Pulmonary artery endothelial cell (primary cell): ENCODE measurements around the gene CCNQ. TPM values are rescaled to one million over a fixed set of nuclear protein-coding genes. Genes with fewer than 3 reads are reported as not detected.

Experiments
- DNase-seq: peaks from one replicate; pipeline ENCODE4 v3.0.0-alpha.2; 2011; ENCODE audit warnings: low read depth, low spot score
- total RNA-seq: library from RNA; depleted of rRNA; stranded (reverse); fragments of >200 nt; gene quantifications from 2 replicates; pipeline ENCODE4 v1.2.3, GENCODE V29; 2014

Gene CCNQ
- total RNA-seq, 1 donor from 2014 or later, result 49.2 TPM

- DNase-seq, result no peak
Measured at GRCh38 chrX:153576239-153576870, 22.6 kb downstream of the CCNQ start.

GRCh38 chrX:153573984-153574383 is 25.0 kb downstream of the CCNQ start:
- no peak for DNase-seq

- no peak for DNase-seq
Measured at GRCh38 chrX:153572601-153573000, 26.3 kb downstream of the CCNQ start.

DNA sequence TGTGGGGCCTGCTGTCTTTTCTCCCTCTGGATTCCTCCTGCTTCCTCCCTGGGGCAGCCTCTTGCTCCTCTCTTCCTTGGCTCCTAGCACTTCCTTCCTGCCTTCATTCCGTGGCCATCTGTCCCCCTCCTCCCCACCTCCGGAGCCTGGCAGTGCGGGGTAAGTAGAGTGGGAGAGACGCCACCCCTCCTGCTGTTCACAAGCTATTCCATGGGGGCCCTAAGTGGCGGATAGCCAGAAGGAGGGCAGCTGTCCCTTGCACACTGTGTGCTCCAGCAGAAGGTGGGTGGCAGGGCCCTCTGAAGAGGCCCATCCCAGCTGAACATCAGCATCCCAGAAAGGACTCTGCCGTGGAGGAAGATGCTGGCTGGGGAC is 27.4 kb downstream of the CCNQ start:
- no peak for DNase-seq

DNA sequence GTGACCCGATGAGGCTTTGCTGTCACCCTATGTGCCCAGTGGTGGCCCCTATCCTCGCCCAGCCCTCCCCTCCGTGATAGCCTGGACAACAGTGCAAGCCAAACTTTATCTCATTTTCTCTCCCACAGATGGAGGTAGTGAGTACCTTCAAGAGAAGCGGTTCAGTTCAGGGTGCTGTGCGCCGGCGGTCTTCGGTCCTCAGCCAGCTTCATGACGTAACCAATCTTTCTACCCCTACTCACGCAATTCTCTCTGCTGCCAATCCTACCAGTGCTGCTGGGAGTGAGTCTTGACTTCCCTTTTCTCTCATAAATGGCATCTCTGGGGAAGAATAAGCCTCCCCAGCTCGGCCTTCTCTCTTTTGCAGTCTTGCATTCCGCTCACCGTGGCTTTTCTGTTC is 29.5 kb downstream of the CCNQ start:
- no peak for DNase-seq

DNA sequence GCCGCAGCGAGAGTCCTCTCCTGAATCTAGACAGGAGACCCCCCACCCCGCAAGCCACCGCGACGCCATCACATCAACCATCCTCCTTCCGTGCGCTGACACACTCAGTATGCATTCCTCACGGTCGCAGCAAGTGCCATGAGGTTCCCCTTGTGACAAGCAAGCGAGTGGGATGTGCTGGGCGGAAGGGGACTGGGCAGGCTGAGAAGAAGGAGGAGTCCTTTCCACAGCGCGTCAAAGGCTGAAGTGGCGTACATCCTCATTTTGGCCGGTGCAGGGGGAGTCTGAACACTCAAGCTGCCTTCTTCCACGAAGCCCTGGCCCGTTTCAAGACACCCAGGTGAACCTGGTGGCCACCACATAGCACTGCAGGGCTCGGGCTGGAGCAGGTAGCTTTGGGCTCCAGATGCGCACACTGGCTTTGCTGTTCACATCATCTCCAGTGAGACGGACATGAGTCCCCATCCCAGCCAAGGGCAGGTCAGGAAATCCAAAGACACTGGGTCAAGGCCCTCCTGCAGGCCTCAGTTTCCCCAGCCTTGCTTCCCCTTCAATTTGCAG is 30.4 kb downstream of the CCNQ start:
- DNase-seq, result no peak

DNA sequence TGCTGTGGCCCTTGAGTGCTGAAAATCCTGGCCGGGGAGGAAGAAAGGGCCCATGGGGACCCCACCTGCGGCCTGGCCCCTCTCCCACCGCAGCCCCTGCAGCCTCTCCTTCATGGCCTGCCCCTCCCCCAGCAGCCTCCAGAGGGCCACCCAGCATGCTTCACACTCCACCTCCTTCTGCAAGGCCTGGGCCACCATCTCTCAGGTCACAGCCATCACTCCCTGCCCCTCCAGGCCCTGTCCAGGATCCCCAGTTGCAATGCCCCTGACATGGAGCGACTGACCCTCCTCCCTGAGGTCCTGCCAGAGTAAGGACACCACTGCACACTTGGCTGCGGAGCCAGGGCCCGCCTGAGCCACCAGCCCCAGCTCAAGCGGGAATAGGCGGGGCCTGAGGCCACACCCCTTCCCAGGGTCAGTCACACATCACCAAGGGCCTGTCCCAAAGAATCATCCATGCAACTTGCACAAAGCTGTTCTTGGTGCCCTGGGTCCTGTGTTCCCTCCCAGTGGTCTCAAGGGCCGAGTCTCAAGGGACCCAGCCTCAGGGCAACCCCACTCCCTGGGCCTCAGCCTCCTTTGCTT is 32.9 kb downstream of the CCNQ start:
- DNase-seq, result no peak

- DNase-seq, result no peak
Measured at GRCh38 chrX:153564047-153564606, 34.8 kb downstream of the CCNQ start.

DNA sequence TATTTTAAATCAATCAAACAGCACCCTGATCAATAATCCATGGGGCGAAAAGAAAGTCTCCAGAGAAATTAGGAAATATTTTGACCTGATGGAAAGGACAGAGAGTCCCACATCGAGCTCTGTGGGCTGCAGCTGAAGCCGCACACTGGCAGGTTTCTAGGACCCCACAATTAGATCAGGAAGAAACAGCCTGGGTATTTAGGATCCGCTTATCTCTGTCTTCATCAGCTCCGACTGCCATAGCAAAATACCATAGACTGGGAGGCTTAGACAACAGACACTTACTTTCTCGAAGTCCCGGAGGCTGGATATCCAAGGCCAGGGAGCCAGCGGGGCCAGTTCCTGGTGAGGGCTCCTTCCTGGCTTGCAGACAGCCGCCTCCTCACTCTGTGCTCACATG is 36.4 kb downstream of the CCNQ start:
- DNase-seq, result no peak

DNA sequence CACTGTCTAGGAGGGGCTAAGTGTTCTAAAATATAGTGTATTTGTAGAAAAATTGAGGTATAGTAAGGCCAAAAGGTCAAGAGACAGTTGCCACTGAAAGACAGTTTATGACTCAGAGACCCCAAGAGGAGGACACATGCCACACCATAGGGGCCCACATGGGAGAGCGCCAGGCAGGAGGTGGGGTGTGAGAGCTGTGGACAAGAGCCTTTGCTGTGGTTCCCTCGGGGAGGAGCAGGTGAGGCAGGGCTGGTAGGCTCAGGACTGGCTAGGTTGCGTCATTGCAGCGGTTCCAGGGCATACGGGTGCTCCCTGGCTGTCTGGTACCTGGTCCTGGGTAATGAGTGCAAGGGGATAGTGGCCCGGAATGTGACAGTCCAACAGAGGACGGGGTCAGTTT is 37.6 kb downstream of the CCNQ start:
- no peak for DNase-seq

DNA sequence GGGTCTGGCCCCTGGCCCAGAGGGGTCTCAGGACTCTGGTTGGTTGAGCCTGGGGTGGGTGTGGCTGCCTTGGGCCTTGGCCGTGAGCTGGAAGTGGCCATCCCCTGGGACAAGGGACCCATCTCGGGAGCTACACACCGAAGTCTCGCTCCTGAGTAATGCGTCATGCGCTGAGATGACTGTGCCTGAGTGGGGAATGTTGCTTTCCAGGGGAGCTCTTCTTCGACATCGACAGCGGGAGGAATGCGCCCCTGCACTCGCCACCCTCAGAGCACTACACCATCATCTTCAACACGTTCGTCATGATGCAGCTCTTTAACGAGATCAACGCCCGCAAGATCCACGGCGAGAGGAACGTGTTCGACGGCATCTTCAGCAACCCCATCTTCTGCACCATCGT is 38.5 kb downstream of the CCNQ start:
- DNase-seq, result no peak

GRCh38 chrX:153560000-153560399 is 38.9 kb downstream of the CCNQ start:
- DNase-seq, result no peak

DNA sequence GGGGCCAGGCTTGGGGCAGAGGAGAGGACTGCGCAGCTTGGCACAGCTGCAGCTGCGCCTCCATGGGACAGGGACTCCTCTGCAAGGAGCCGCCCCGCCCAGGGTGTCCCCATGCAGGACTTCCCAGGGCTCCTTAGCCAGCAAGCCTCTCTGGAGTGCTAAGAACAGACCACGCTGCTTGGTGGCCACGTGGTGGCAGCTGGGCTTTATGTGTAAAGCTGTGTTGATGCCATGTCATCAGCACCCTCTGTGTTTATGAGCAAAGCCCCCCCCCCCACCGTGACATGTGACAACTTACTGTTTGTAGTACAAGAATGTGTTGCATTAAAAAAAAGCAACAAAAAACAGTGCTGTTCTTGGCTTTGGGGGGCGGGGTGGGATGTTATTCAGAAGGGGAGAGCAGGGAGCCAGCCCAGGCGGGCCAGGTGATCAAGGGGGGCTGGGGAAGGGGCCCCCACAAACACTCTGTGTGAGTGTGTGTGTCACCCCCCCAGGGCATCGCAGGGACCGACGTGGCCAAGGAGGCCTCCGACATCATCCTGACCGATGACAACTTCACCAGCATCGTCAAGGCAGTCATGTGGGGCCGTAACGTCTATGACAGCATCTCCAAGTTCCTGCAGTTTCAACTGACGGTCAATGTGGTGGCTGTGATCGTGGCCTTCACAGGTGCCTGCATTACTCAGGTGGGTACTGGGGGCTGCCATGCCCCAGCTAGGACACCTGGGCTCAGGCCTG is 41.2 kb downstream of the CCNQ start:
- no peak for DNase-seq

GRCh38 chrX:153556767-153557166 is 42.2 kb downstream of the CCNQ start:
- no peak for DNase-seq

- no peak for DNase-seq
Measured at GRCh38 chrX:153554519-153555167, 44.3 kb downstream of the CCNQ start.

- no peak for DNase-seq
Measured at GRCh38 chrX:153551135-153551534, 47.8 kb downstream of the CCNQ start.

- DNase-seq, result no peak
Measured at GRCh38 chrX:153549807-153550206, 49.1 kb downstream of the CCNQ start.

DNA sequence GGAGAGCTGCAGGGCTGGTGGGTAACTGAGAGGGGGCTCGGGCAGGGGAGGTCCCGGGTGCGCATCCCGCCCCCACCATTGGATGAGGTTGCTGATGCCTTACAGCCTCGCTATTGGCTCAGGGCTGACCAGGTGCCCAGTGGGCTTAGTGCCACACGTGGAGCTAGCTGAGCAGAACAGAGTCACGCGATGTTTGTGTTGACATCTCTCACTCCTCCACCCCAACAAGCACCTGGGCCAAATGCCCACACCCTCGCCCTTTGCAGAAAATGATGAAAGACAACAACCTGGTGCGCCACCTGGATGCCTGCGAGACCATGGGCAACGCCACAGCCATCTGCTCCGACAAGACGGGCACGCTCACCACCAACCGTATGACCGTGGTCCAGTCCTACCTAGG is 49.7 kb downstream of the CCNQ start:
- DNase-seq, result no peak

DNA sequence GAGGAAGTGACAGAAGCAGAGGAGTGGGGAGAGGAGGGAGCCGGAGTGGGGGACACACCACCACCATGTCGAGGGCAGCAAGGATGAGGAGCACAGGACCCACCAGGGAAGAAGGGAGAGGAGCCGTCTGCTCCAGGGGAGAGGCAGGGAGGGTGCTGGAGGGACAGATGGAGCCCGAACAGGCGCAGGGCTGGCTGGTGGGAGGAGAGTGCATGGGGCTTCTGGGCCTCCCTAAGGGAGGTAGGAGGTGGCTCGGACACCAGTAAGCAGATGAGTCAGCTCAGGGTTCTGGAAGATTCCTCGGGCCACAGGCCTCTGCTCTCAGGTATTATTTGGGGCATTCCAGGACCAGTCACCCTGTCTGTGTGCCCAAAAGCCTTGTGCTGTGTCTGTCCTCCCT is 51.7 kb downstream of the CCNQ start:
- DNase-seq, result no peak

DNA sequence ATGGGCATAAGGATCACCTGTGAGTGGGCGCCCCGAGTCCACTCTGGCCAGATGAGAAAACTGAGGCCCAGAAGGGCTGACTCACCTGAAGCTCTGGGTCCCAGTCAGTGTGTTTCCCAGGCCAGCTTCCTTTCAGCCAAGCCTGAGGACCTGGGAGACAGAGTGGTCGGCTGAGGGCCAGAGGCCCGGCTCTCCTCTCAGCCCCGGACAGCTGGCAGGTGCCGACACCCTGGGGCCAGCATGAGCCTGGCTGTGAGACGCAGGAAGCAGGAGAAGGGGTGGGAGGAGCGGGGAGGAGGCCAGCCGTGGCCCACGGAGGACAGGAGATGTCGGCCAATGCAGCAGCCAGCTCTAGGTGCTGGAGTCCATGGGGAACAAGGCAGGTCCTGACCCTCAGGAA is 52.6 kb downstream of the CCNQ start:
- DNase-seq, result no peak

DNA sequence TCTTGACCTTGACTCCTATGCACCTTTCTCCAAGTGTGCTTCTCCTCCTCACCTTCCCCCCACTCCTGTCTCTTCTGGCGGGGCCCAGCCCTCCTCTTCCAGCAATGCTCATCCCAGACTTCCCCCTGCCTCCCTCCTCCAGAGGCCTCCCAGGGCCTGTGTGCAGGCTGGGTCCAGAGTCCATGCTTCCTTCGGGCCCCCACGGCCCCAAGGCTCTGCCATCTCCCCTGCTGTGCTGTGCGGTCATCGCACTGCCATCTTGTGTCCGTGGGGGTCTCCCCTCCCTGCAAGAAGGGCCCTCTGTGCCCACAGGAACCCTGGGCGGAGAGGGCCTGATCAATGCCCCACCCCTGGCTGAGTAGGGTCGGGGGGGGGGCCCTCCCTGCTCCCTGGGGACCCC is 54.2 kb downstream of the CCNQ start:
- DNase-seq, result no peak

- DNase-seq, result no peak
Measured at GRCh38 chrX:153539979-153540358, 59.0 kb downstream of the CCNQ start.
